ENCODE results near the gene SLC38A10.
"Not testable (repeated sequence)": the region's sequence is repeated elsewhere in the genome, so short reads cannot be mapped to it uniquely, and the experiment has no call there.

Gene SLC38A10

DNA sequence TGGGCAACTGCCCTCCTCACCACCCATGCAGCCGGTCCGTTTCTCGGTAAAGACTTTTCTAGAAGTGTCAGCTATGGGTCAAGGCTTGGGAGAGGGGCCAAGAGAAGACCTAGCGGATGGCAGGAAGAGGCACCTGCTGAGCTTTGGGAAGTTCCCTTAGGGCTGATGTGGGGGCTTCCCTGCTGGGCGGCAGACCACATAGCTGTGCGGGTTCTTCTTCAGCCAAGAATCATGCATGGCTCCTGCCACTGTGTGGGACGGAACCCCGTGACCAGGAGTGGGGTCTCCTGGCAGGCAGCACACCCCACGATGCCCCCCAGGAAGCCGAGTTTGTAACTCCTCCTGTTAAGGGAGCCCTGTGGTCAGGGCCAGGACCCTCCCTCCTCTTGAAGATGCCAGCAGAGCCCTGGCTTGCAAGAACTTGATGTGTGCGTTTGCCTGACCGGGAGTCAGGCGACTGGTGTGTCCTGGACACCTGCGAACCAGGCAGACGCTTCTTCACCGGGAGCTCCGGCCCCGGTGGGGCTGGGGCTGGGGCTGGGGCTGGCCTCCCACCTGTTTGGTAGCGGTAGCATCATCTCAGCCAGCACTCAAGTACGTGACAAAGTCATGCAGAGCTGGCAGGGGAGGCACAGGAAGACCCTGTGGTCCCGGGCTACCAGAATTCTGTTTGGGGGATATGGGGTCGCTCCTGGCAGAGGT, 17.7 kb upstream of the SLC38A10 start:
- DNase-seq (ENCODE audit: low read depth in 2 of 2): no peak

DNA sequence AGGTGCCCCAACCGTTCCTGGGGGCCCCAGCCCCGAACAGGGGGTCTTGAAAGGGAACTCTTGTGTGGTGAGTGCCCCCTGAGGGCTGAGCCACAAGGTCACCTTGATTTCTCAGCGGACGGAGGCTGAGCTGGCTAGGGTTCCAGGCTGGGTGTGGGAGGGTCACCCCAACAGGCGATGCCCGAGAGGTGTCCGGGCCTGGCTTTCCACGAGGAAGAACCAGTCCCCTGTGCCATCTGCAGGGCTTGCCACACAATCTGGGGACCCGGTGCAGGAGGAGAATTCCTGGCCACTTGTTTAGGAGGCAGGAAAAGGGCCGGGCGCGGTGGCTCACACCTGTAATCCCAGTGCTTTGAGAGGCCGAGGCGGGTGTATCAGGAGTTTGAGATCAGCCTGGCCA, 16.8 kb upstream of the SLC38A10 start:
- no peak for DNase-seq (ENCODE audit: low read depth in 2 of 2)

DNA sequence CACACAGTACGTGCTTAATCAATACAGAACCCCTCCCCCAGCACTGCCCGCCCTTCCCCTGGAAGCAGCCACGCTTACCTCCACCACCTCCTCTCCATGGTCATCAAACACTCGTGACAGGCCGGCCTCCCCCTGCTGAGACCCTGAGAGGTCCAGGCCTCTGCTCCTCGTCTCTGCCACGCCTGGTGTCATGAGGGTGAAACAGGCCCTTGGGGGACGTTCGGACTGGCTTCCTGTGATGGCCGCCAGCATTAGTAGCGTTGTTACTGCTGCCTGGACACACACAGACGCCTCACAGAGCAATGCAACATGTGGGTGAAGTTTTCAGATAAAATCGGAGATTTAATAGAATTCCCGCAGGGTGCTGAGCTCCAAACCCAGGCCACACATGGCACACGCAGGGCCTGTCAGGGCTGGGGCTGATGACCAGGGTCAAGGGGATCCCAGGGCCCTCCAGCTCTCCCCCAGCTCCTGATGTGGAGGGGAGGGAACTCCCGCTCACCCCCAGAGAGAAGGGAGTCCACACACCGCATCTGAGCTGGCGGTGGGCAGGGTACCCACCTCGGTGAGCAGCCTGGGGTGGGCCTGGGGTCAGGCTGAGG, 15.9 kb upstream of the SLC38A10 start:
- DNase-seq (ENCODE audit: low read depth in 2 of 2): no peak

DNA sequence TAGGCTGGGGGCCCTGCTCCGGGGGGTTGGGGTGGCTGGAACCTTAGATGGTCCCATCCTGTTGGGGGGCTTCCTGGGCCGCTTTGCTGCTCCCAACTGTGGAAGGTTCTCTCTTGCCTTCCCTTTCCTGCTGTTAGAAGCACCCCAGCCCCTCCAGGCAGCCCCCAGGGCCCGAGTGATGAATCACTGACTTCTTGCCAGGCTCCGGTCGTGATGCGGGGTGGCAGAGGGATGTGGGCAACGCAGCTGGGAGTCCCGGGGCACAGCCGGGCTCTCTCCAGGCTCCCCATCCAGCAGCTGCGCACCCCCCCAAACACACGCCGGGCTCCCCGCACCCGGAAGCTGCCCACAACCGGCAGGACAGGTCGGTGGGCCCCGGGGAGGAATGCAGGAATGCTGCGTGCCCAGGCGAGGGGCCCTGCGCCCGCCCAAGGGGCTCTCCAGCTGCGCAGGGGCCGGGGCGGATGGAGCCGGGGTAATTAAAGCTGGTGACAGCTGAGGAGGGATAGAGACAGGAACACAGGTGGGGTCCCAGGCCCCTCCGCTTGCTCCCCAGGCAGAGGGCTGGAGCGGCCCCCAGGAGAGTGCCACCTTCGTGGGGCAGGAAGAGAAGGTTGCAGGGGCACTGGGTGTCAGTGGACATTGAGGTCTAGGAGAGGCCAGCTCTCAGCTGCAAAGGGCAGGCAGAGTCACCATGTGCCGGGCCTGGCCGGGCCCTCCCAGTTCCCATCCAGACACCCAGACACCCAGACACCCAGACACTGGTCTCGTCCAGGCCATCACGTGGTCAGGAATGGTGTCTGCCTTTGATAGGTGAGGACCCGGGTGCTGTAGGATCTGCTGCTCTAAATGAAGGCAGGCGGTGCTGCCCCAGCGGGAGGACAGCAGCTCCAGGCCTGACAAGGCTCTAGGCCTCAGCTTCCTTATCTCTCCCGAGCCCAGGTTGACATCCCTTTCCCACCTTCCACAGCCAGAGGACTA, 15.0 kb upstream of the SLC38A10 start:
- no peak for DNase-seq (ENCODE audit: low read depth in 2 of 2)

DNA sequence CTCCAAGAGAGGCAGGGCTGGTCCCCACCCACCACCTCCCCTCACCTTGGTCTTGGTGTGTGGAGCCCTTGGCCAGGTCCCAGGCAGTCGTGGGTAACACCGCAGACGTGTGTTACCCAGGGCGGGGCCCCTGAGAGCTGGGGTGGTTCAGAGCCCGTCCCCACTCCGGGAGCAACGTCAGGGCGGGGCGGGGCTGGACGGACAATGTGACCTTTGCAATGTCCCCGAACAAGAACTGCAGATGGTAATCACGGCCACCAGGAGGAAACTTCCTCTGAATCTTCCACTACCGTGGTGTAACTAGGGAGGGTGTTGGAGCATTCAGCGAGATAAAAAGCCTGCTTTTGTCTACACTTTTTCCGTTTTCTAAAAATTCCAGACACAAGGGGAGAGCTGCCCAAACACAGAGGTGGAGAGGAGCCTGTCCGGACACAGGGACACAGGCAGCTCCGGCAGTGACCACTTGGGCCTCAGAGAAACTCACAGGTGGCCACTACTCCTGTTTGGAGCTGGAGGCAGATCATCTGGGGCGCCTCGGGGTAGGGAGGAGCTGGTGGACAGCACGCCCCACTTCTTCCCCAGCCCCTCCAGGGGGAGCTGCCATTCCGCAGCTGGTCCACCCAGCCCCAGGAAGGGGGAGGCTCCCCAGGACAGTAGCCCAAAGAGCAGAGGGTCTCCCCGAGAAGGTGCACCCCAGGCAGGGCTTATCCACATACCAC, 14.2 kb upstream of the SLC38A10 start:
- DNase-seq (ENCODE audit: low read depth in 2 of 2): no peak

DNA sequence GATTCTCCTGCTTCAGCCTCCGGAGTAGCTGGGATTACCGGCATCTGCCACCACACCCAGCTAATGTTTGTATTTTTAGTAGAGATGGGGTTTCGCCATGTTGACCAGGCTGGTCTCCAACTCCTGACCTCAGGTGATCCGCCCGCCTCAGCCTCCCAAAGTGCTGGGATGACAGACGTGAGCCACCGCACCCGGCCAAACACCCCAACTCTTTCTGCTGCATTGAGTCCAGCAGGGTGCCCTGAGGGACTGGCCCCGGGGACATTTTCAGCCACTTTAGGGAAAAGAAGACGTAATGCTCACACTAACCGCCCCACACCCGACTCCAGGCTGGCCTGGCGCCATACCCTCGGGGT, 13.7 kb upstream of the SLC38A10 start:
- not testable (repeated sequence) for DNase-seq (ENCODE audit: low read depth in 2 of 2)

DNA sequence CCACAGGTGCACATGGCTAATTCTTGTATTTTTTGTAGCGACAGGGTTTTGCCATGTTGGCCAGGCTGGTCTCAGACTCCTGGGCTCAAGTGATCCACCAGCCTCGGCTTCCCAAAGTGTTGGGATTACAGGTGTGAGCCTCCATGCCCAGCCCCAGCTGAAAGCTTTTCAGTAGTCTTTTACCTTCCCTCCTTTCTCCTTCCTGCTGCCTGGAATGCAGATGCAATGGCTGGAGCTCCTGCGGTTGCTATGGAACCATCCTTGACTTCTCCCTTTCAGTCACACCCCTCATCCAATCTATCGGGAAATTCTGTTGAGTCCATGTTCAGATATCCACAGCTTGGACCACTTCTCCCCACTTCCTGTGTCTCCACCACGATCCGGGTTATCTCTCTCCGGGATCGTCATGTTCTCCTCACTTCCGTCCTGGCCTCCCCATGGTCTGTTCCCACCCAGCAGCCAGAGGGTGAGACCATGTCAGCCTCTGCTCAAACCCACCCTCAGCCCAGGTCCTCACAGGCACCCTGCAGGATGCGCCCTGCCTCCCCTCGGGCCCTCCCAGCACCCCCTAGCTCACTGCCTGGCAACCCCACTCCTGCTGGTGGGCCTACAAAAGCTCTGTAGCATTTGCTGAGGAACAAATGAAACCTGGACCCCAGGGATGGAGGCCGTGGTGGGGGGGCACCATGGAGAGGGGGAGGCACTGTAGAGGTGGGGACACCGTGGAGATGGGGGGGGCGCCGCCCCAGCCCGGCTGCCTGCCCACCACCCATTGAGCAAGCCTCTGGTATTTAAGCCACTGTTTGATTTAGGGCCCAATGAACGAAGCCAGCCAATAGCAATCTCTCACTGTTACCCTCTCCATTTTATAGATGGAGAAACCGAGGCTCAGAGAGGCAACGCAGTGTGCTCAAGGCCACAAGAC, 12.8 kb upstream of the SLC38A10 start:
- DNase-seq (ENCODE audit: low read depth in 2 of 2): no peak

DNA sequence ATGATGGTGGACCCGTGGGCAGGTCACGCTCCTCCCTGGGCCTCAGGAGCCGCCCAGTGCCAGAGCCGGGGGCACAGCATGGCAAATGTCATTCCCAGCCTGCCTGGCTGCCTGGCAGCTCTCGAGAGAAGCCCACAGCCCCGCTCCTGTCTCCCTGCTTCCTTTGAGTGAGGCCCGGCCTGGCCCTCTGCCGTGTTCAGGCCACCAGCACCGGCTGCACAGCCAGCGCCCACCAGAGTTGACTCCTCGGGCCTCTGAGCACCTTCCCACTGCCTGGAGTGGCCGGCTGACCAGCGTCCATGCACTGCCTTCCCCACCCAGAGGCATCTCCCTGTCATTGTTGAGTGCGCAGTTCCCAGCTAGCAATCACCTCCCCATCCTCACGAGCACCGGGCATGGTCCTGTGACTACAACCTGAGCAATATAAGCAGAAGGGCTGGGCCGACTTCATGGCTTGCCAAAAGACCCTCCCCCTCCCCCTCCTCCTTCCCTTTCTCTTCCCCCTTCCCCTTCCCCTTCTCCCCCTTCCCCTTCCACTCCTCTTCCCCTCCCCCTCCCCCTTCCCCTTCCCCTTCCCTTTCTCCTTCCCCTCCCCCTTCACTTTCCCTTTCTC, 11.9 kb upstream of the SLC38A10 start:
- DNase-seq (ENCODE audit: low read depth in 2 of 2): no peak

DNA sequence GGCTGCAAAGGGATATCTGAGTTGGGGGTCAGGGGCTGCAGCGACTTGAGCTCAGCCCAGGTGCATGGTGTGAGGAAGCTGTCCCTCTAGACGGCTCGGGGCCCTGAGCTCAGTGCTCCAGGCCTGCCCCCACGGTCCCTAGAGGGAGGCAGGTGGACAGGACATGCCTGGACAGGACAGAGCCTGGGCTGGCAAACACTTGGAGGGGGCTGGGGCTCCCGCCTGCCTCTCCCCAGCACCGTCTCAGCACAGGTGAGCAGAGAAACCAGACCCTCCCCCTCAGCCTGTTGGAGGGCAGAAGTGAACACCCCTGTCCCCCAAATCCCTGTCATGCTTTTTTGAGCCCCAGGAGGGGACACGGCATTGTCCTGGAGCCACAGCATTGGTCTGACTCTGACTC, 11.4 kb upstream of the SLC38A10 start:
- DNase-seq (ENCODE audit: low read depth in 2 of 2): no peak

DNA sequence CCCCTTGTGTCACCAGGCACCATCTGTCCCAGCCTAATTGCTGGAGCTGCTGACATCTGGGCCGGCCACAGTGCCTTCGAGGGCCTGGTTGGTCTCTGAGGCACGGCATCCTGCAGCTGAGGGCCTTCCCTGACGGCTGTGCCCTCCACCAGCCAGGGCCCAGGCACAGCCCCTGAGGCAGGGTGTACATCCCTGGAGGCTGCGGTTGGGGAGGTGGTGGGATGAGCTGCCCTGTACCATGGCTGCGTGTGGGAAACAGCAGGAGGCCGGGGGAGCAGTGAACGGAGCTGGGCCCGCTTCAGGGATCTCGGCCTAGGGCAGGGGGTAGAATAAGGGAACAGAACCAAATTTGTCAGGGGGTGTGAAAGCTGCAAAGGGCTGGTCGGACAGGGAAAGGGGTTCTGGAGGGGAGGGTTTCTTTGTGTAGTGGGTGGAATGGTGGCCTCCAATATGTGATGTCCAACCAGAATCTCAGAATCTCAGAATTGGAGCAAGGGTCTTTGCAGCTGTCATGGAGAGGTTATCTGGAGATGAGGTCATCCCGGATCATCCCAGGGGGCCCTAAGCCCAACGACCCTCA, 10.0 kb upstream of the SLC38A10 start:
- no peak for DNase-seq (ENCODE audit: low read depth in 2 of 2)

DNA sequence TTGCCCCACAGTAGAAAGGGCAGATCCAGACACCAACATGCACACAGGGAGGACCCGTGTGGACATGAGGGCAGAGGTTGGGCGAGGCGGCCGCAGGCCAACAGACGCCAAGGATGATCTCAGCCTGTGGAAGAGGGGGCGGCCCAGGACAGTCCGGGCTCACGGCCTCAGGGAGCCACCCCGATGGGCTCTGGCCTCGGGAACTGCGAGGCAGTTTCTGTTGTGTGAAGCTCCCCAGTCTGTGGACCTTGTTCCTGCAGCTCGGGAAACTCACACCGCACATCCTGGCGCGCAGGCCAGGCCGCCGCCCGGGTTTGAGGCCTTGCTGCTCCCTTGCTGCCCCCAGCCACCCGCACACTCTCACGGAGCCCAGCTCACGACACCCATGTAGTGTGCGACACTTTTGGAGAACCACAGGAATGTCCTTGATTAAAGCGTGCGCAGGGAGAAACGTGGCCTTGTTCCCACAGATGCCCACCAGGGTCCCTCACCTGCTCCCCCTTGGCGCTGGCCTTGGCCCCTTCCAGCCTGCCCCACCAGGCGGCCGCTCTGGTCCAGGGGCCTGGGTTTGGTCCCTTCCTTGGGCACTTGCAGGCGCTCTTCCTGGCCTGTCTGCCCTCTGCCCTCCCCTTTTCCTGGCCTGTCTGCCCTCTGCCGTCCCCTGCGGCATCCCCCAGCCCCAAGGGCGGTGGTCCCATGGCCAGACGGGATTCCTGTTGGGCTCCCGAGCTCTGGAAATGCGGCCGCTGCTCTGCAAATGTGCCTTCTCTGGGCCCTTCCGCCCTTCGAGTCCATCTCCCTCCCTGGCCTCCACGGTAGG, 9.3 kb upstream of the SLC38A10 start:
- no peak for DNase-seq (ENCODE audit: low read depth in 2 of 2)

DNA sequence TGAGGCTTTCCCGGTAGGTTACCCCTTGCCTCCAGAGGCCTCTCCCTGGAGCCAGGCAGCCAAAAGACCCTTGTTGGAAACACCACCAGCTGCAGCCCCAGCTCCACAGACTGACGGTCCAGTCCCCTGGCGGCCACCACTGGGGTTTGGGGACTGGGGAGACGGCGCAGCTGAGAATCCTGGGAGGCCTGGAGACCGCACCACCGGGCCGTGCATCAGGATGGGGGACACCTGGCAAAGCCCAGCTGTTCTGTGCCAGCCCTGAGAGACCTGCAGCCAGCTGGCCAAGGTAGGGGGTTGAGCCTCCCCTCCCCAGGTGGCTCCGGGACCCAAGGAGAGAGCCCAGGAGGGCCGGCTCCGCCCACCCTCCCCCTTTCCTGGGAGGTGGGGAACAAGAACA, 8.3 kb upstream of the SLC38A10 start:
- no peak for DNase-seq (ENCODE audit: low read depth in 2 of 2)

DNA sequence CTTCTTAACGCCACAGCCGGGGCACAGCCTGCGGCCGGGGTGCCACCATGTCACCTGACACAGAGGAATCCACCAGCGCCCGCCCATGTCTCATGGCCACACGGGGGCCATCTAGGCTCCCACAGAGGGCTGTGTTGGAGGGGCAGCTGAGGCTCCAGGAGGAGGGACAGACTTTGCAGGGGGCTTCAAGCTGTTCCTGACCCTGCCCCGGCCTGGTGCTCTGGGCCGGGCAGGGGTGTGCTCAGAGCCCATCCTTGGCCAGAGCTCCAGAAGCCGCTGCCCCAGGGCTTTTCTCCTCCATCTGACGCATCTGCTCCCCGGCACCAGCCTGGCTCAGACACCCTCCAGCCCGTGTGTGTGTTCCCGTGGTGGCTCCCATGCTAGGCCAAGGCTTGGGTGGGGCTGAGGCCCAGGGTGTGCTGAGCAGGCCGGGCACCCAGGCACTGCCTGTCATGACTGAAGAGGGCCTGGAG, 7.8 kb upstream of the SLC38A10 start:
- DNase-seq (ENCODE audit: low read depth in 2 of 2): no peak

DNA sequence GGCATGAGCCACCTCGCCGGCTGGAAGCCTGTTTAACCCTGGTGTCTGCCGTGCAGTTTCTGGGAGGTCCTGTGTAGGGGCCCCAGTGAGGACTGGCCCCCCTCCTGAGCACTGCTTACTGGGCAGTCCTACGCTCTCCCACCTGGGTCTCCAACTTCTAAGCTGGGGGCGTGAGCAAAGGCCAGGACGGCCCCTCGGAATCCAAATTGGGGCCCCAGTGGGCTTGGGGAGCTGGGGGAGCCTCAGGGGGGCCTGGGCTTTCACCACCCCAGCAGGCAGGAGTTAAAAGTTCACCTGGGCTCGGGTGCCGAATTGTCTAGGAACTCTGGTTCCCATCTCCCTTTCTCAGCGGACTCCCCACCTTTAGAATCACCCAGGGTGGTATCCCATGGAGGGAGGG, 7.2 kb upstream of the SLC38A10 start:
- DNase-seq (ENCODE audit: low read depth in 2 of 2): no peak

DNA sequence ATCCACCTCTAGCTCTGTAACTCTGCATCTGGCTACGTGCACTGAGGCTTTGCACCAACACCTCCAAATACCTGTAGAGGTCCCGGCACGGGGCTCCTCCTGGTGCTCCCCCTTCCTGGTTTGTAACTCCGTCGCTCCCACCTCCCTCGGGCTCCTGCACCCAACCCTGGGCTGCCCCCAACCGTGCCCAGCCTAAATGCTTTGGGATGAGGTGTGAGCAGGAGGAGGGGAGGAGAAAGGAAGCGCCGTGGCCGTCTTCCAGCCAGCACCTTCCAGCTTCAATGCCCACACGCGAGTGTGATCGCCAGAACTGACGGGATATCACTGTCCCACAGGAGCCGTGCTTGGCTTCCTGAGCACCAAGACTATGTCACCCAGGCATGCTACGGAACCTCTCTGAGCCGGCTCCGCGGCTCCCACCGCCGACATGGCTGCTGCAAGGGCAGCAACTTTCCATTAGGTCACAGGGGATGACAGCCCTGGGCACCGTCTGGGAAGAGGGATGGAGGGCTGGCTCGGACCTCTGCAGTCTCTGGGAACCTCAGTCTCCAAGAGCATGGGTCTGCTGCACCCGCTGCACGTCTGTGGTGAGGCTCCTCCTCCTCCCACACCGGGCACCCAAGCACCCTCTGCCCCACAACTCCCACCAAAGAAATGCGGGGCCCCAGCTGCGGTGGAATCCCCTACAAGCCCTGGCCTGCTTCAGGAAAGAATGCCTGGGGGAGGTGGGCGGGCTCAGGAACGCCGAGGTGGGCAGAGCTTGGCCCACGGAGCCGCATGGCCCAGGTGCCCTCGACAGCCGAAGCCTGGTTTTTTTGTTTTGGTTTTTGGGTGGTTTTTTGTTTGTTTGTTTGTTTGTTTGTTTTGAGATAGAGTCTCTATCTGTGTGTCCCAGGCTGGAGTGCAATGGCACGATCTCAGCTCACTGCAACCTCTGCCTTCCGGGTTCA, 6.4 kb upstream of the SLC38A10 start:
- no peak for DNase-seq (ENCODE audit: low read depth in 2 of 2)

DNA sequence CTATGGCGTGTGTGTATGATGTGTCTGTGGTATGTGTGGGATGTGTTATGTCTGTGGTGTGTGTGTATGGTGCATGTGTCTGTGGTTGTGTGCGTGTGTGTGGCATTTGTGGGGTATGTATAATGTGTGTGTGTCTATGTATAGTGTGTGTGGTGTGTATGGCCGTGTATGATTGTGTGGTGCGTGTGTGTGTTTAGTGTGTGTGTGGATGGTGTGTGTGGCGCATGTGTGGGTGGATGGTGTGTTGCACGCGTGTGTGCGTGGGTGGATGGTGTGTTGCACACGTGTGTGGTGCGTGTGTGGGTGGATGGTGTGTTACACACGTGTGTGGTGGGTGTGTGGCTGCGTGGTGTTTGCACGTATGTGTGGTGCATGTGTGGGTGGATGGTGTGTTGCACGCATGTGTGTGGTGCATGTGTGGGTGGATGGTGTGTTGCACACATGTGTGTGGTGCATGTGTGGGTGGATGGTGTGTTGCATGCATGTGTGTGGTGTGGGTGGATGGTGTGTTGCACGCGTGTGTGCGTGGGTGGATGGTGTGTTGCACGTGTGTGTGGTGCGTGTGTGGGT, 5.6 kb upstream of the SLC38A10 start:
- no peak for DNase-seq (ENCODE audit: low read depth in 2 of 2)

DNA sequence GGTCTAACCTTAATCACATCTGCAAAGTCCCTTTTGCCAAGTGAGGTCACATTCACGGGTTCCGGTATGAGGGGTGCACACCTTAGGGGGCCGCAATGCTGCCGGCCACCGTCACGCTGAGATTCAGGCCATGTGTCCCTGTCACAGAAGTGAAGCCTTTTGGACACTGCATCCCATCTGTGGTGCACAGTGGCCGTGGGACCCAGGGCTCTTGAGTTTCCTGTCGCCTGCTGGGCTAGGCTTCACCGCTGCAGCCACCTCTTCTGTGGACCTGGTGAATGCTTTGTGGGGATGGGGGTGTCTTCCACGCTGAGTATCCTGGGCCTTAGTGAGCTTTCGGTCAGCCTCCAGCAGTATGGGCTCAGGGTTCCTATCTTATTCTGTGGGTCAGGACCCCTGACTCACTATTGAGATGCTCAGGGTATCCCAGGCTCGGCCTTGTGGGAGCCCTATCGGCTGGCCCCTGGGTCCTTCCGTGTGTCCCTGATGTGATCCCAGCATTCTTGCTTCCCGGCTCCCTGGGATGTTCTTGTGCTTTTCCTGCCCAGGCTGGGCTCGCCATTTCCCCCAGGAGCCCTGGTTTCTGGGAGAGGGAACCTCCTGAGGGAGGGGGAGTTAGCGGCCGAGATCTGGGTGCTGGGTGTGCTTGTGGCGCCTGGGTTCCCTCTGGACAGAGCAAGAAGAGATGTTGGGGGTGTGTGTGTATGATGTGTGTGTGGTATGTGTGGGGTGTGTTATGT, 4.9 kb upstream of the SLC38A10 start:
- no peak for DNase-seq (ENCODE audit: low read depth in 2 of 2)

Data from activated CD4-positive, alpha-beta T cell treated with anti-CD3 and anti-CD28 coated beads for 24 hours (primary cell).